Myocyte (in vitro differentiated cells): ENCODE data around the gene MAPK8IP2. TPM values are rescaled to one million over a fixed set of nuclear protein-coding genes. Genes with fewer than 3 reads are reported as not detected.
"Not testable (repeated sequence)": the region's sequence is repeated elsewhere in the genome, so short reads cannot be mapped to it uniquely, and the experiment has no call there.

Experiments
- DNase-seq: peaks from one replicate; pipeline ENCODE4 v3.0.0-alpha.2; 2012; ENCODE audit warnings: low read depth
- total RNA-seq: library from RNA; depleted of rRNA; stranded (reverse); fragments of >200 nt; gene quantifications from 2 replicates; pipeline ENCODE4 v1.2.3, GENCODE V29; 2014

The MAPK8IP2 gene
- total RNA-seq, 1 donor from 2014 or later: 0.16 TPM

DNA sequence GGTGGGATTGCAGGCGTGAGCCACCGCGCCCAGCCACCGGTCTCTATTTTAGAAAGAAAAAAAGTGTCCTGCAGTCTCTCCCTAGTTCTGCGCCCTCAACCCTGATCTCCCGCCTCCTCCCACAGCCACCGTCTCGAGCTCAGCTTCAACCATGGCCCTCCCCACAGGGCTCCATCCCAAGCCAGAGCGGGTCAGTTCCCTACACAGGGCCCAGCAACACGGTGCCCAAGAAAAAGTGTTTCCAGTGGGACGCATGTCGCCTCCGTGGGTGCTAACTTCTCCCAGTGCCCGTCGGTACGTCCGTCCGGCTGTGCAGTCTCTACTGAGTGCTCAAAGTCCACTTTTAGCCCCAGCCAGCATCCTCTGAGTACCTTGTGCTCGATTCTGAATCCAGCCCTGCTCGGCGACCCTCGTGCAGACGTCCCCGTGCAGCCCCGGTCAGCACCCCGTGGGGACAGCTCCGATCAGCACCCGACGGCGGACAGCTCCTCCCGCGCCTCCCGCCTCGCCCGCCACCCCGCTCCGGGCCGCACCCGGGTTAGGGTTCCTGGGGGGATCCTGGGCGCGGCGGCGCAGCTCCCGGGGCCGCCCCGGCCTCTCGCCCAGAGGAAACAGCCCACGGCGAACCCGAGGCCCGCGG is 657 bp upstream of the MAPK8IP2 start:
- DNase-seq: peak; percentile 40

DNA sequence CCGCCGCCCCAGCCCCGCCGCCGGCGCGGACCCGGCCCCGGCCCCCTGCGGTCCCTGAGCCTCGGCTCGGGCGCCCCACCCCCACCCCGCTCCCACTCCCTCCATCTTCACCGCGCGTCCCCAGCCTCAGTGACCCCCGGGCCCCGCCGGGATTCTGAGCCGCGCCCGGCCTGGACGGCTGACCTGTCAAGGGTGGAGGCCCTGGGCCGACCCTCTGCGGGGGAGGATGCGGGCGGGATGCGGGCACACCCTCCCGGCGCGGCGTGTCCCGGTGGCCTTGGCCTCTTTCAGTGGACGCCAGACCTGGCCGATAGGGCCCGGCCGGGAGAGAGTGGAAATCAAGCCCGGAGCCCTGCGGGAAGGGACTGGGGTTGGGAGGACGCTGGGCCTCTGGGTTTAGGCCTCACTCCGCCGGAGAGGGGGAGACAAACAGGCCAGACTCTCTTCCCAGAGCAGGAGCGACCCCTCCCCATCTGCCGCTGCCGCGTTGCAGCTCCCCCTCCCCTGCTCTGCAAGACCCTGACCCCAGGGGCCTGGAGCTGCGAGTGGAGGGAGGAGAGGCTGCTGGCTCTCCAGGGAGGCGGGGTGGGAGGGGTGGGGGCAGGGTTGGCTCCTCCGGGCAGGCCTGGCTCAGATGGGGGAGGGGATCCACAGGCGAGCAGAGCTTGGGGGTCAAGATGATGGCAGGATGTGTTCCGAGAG is 525 bp downstream of the MAPK8IP2 start:
- no peak for DNase-seq

DNA sequence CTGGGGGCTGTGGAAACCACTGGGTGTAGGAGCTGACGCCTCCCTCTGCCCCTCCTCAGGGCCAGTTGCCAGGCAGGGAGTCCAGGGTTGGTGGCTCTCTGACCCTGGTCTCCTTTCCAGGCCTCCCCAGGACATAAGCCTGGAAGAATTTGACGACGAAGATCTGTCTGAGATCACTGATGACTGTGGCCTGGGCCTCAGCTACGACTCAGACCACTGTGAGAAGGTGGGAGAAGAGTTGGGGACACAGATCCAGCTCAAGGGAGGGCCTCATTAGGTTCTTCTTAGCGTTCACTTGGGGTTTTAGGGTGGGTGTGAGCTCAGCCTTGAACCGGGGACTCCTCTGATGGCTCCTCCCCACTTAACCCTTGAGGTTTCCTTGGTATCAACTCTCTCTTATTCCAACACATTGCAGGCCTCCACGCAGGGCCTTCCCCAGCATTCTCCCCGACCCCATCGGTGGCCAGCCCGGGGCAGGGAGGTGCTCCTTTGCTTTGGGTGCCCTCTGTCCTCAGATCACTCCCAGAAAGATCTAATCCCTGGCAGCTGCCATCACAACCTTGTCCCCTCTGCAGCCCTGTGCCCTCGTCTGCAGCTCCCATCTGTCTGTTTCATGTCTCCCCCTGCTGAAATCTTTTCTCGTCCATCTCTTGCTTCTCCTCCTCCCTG is 1.2 kb downstream of the MAPK8IP2 start:
- DNase-seq: no peak

DNA sequence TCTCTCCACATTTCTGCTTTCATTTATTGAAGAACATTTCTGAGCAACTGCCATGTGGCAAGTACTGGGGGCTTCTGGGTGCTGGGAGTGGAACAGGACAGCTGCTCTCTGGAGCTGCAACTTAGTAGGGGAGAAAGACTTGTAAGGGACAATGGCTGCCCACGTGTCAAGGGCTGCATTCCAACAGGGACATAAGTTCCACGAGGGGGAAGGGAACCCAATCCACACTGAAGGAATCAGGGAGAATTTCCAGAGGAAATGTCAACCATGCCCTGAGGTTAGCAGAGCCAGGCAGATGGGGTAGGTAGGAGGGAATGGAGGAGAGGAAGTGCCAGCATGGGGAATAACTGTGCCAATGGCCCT is 1.7 kb downstream of the MAPK8IP2 start:
- DNase-seq: no peak

DNA sequence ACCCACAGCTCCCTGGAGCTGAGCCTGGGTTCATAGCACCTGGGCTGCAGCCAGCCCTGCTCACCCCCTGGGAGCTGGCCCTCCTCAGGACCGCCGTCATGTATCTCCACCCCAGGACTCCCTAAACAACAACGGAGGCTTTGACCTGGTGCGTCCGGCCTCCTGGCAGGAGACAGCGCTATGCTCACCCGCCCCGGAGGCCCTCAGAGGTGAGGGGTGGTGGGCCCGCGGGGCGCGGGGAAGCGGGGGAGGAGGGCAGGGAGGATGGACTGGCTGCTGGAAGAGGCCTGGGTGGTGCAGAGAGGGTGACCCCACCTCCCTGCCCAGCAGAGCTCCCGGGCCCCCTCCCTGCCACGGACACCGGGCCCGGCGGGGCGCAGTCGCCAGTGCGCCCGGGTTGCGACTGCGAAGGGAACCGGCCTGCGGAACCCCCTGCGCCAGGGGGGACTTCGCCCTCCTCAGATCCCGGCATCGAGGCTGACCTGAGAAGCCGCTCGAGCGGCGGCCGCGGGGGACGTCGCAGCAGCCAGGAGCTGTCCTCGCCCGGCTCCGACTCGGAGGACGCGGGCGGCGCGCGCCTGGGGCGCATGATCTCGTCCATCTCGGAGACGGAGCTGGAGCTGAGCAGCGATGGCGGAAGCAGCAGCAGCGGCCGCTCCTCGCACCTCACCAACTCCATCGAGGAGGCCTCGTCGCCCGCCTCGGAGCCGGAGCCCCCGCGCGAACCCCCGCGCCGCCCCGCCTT is 3.1 kb downstream of the MAPK8IP2 start:
- DNase-seq: no peak

DNA sequence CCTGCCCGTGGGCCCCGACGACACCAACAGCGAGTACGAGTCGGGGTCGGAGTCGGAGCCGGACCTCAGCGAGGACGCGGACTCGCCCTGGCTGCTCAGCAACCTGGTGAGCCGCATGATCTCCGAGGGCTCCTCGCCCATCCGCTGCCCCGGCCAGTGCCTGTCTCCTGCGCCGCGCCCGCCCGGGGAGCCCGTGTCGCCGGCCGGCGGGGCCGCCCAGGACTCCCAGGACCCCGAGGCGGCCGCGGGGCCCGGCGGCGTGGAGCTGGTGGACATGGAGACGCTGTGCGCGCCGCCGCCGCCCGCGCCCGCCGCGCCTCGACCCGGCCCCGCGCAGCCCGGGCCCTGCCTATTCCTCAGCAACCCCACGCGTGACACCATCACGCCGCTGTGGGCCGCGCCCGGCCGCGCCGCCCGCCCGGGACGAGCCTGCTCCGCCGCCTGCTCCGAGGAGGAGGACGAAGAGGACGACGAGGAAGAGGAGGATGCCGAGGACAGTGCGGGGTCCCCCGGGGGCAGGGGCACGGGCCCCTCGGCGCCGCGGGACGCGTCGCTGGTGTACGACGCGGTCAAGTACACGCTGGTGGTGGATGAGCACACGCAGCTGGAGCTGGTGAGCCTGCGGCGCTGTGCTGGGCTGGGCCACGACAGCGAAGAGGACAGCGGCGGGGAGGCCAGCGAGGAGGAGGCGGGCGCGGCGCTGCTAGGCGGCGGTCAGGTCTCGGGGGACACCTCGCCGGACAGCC is 3.8 kb downstream of the MAPK8IP2 start:
- DNase-seq: no peak

DNA sequence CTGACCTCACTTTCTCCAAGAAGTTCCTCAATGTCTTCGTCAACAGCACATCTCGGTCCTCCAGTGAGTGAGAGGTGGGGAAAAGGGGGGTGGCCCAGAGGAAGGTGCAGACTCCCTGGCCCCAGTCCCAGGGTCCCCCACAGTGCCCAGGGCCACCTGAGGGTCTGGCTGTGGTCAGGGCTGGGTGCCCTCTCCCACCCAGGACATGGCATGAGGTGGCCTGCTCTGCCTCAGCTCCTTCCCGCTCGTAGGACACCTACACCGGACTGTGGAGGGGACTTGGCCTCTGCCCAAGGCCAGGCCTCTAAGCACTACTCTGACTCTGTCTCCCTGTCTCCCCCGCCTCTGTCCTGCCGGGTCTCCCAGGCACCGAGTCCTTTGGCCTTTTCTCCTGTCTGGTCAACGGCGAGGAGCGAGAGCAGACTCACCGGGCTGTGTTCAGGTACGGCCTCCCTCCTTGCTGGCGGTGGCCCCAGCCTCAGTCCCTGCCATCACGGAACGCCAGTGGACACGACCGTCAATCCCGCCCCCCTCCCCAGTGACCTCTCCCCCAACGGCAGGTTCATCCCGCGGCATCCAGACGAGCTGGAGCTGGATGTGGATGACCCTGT is 4.5 kb downstream of the MAPK8IP2 start:
- no peak for DNase-seq

DNA sequence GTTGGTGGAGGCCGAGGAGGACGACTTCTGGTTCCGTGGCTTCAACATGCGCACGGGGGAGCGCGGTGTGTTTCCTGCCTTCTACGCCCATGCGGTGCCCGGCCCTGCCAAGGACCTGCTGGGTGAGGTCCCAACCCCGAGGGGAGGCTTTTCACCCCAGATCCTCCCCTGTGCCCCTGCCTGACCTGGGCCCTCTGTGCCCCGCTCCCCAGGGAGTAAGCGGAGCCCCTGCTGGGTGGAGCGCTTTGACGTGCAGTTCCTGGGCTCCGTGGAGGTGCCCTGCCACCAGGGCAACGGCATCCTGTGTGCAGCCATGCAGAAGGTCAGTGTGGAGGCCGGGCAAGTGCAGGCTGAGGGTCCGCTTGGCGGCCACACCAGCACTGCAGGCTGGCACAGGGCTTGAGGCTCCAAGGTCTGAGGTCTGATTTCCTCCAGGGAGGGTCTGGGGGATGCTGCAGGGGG is 5.1 kb downstream of the MAPK8IP2 start:
- no peak for DNase-seq

DNA sequence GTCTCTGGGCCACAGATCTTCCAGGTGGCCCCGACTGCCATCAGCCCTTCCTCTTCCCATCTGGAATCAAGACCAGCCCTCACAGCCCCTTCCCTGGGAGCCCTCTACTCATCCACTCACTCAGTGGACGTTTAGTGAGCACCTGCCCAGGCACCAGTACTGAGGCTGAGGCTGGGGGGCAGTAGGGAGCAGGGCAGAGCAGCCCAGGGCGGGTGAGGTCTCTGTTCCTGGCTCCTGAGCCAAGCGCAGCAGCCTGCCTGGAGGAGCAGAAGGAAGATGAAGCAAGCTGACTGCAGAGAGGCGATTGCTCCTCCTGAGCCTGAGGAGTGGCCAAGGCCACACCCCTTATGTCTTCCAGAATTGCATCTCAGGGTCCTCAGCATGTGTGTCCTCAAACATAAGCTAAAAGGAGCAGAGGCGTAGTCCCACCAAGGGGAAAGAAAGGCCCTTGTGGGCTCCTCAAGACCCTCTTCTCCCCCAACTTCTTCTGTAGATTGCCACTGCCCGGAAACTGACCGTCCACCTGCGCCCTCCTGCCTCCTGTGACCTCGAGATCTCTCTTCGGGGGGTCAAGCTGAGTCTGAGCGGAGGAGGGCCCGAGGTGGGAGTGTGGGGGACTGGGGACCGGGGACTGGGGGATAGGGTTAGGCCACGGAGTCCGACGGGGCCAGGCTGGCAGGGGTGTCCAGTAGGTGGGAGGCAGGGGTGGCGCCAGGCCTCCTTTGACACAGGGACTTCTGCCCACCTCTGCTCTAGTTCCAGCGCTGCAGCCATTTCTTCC is 5.8 kb downstream of the MAPK8IP2 start:
- no peak for DNase-seq

DNA sequence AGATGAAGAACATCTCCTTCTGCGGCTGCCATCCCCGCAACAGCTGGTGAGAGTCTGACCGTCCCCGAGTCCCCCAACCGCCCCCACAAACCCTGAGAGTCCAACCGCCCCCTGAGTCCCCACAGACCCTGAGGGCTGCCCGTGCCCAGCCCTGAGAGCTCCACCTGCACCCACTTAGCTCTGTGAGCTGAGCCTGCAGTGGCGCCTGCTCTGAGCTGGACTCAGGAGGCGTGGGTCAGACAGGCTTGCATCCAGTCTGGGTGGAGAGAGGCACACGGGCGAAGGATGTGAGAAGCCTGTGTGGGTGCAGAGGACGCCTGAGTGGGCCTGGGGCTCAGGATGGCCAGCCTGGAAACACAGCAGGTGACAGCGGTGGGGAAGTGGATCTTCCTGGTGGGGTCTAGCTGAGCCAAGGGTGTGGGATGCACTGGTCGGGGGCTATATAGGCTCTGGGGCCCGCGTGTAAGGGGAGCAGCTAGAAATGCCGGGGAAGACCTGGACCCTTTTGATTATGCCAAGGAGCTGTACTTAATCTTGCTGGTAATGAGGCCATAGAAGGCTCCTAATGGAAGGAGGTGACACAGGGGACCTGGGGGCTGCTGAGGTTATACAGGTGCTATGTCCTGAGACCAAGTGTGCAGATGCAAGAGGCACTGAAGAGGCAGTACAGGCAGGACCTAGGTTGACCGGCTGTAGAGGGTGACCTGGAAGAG is 6.5 kb downstream of the MAPK8IP2 start:
- DNase-seq: no peak

DNA sequence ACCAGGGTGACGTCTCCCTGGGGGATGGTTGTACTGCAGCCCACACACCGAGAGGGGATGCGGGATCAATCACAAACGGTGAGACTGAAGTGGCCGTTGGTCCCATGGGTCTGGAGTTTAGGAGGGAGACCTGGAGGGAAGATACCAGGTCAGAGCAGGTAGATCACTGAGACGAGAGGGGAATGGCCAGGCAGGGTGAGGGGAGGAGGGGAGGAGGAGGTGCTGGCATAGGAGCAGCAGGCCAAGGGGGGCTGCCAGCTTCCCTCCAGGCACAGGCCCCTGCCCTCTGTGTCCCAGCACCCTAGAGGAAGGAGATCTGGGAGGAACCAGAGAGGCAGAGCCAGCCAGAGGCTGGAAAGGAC is 7.0 kb downstream of the MAPK8IP2 start:
- DNase-seq: no peak

DNA sequence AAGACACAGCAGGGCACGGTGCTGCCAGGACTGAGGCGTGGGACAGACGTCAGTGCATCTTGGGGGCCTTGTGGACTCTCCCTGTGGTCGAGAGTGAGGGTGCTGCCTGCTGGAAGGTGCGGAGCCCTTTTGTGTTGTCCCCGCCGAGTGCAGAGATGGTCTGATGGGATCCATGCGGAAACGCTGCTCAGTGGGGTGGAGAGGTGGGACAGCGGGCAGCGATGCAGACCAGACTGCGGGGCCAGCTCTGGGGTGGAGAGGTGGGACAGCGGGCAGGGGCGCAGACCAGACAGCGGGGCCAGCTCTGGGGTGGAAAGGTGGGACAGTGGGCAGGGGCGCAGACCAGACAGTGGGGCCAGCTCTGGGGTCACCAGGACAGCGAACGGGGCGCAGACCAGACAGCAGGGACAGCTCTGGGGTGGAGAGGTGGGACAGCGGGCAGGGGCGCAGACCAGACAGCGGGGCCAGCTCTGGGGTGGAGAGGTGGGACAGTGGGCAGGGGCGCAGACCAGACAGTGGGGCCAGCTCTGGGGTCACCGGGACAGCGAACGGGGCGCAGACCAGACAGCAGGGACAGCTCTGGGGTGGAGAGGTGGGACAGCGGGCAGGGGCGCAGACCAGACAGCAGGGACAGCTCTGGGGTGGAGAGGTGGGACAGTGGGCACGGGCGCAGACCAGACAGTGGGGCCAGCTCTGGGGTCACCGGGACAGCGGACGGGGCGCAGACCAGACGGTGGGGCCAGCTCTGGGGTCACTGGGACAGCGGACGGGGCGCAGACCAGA is 7.7 kb downstream of the MAPK8IP2 start:
- DNase-seq: not testable (repeated sequence)

DNA sequence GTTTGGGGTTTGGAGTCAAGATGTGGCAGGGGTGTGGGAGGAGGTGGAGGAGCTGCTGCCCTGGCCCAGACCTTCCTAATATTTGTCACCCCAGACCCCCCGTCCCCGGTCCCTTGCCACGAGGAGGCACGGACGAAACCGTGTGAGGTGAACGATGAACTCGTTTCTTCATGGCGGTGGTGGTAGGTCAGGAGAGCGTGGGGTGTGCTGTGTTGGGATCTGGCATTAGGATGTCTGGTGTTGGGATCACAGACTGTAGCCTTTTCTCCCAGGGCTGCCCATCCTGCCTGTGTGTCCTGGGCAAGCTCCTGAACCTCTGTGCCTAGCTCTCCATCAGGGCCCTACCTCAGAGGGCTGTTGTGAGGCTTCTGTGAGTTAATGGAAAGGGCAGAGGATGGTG is 8.4 kb downstream of the MAPK8IP2 start:
- no peak for DNase-seq

DNA sequence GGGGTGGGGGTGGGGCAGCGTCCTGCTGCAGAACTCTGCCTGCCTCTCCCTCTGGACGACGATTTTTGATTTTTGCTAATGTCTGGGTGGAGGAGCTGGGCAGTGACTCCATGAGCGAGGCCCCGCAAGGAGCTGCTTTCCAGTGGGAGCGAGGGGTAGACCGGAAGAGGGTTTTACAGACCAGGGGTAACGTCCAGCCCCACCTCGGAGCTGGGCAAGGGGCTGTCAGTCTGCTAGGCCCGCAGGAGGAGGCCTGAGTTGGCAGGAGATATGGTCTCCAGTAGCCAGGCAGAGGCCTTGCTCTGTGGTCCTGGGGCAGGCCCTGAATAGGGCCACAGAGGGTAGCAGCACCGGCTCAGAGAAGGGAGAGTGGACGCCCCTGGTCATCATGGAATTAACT is 9.0 kb downstream of the MAPK8IP2 start:
- no peak for DNase-seq

DNA sequence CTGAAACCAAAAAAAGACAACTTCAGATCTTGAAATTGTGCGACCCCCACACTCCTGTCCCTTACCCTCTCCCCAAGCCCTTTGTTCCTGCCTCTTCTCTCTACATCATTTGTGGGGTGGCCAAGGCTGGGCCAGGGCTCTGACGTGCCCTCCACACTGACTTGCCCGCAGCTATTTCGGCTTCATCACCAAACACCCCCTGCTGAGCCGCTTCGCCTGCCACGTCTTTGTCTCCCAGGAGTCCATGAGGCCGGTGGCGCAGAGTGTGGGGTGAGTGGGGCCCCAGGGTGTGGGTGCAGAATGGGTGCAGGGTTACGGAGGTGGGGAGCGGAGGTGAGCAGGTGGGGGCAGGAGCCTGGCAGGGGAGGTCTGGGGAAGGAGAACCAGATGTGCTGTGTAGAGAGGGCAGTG is 9.5 kb downstream of the MAPK8IP2 start:
- DNase-seq: no peak

DNA sequence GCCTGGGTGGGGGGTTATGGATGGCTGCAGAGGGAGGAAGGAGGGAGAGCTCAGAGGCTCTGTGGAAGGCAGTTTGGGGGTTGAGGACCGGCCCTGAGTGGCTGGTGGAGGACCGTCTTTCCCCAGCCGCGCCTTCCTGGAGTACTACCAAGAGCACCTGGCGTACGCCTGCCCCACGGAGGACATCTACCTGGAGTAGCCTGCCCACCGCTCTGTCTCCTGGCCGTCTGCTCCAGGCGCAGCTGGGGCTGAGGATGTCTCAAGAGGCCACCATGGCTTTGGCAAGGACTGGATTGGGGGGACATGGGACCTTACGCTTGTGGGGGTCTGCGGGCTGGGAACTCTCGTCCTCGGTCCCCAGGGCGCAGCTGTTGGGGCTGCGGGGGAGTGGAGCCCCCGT is 10.0 kb downstream of the MAPK8IP2 start:
- DNase-seq: no peak

DNA sequence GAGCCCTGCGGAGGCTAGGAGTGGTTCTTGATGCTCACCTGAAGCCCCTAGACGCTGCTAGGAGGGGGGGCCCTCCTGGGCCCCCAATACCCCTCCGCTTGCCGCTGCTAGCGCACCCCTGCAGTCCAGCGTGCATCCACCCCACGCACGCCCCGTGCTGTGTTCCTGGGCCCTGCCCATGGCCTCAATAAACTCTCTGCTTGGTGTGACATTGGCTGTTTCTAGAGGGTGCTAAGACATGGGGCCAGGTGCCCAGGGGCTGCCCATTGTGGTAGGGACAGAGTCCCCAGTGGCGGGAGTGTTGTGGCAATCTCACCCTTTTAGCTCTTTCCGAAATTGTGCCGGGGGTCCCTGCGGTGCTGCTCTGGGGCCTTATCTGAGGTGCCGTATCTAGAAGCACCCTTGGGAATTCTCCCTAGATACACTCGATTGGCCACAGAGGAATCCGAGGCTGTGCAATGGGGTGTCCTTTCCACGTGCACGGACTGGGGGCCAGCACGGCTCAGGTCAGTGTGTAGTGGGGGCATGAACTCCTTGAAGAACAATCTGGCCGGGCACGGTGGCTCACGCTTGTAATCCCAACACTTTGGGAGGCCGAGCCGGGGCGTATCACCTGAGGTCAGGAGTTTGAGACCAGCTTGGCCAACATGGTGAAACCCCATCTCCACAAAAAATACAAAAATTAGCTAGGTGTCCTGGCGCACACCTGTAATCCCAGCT is 10.9 kb downstream of the MAPK8IP2 start:
- DNase-seq: no peak

DNA sequence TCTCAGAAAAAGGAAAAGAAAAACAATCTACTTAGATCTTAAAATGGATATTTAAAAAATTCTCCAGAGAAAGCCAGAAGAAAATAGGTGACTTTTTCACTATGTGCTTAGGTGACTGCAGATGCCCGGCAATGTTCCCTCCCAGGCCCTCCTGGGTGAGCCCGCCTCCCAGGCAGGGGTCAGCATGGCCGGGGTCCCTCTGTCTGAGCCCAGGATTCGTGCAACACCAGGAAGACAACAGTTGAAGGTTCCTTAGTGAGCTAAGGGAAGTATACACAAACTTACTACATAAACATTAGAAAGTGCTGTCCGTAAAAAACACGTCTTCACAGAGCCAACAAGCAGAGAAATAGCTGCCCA is 11.6 kb downstream of the MAPK8IP2 start:
- no peak for DNase-seq
